GM12864 (cell line): ENCODE results near the gene CFL2.

Experiments
- DNase-seq: peaks from one replicate; pipeline ENCODE4 v3.0.0-alpha.2; 2011; ENCODE audit warnings: low read depth
- H3K4me3 ChIP-seq: 2 replicates; pipeline ENCODE4 v1.5.1; 2011; ENCODE audit warnings: mild to moderate bottlenecking, low read depth, low read length, control low read depth
- CTCF ChIP-seq: IDR thresholded peaks from 2 replicates; pipeline ENCODE4 v1.5.1; 2011; ENCODE audit warnings: low read depth, mild to moderate bottlenecking, moderate library complexity, low read length, control low read depth, inconsistent platforms; ENCODE audit errors: missing control alignments

The CFL2 gene

GRCh38 chr14:34685819-34686428 lies 28.5 kb downstream of the CFL2 start:
- no peak for TF ChIP-seq CTCF
- DNase-seq: no peak
- H3K4me3 ChIP-seq: no peak overlapping the region

- no peak for TF ChIP-seq CTCF
- no peak overlapping the region for H3K4me3 ChIP-seq
- DNase-seq: no peak
These were observed 29.8 kb downstream of the CFL2 start for GRCh38 chr14:34684578-34684977.

DNA sequence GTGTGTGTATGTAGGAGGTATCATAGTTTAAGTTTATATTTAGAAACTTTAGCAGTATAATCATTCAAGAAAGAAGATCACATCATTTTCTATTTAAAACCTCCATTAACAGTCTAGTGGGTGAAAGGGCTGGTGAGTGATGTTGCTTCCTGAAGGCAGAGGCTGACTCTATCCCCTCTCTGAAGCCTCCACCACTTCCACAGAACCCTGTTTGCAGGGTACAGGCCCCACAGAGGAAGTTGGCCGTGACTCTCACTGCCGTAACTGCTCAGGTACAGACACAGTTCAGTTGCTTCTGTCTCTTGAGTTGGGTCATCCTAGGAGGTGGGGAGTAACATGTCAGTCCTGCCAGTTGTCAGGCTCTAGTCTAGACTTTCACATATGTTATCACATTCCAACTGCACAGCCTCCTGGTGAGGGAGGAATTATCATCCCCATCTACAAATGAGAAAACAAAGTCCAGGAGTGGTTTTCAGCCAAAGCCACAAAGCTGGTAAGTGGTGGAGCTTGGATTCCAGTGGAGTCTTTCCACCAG lies 31.5 kb downstream of the CFL2 start:
- TF ChIP-seq CTCF: no peak
- DNase-seq: no peak
- H3K4me3 ChIP-seq: no peak overlapping the region

DNA sequence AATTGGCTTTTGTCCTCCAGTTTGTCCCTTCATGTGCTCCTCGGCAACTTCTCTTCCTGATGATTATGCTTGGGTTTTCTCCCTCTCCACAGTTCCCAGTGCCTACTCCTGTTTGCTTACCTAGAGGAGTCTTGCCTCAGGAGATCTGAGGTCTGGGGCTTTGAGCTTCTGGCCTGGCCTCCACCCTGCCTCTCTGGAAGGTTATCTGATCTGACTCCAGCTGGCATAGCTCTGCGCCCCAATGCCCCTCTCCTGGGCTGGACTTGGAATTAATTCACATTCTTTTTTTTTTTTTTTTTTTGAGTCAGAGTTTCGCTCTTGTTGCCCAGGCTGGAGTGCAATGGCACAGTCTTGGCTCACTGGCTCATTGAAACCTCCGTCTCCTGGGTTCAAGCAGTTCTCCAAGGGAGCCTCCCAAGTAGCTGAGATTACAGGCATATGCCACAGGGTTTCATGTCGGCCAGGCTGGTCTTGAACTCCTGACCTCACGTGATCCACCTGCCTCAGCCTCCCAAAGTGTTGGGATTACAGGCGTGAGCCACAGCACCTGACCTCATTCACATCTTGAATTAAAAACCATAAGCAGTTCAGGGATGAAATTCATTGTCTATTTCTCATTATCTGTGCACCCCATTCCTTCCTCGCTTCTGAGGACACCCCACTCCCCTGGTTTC lies 33.5 kb downstream of the CFL2 start:
- H3K4me3 ChIP-seq: no peak overlapping the region
- TF ChIP-seq CTCF: no peak
- no peak for DNase-seq

- no peak overlapping the region for H3K4me3 ChIP-seq
- TF ChIP-seq CTCF: no peak
- no peak for DNase-seq
These were observed 35.7 kb downstream of the CFL2 start for GRCh38 chr14:34678735-34679134.

DNA sequence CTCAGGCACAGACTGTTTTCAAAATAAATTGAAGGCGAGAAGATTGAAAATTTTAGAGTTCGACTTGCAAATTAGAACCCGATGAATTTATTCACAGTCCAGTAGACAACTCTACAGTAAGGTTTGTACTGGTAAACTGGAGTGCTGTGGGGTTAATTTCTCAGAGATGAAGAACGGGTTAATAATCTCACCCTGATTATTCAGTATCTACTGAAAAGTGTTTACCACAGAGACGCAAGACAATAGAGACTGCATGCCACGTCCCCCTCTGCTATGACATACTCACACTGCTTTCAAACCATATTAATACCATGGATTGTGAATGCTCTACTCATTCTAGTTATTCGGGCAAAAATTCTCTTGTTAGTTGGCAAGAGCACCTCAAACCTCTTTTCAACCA lies 36.1 kb downstream of the CFL2 start:
- TF ChIP-seq CTCF: no peak
- H3K4me3 ChIP-seq: no peak overlapping the region

More for the DNA sequence above, 36.1 kb downstream of the CFL2 start:
- DNase-seq: no peak
